GM12878 (cell line): ENCODE data around the gene COMT. TPM values are rescaled to one million over a fixed set of nuclear protein-coding genes. Genes with fewer than 3 reads are reported as not detected.

Experiments
- ATAC-seq: fragments of 200-7000 bp; cut with Tn5 transposase; 3 replicates; pipeline ENCODE4 v1.9.1; 2020; ENCODE audit warnings: mild to moderate bottlenecking, moderate library complexity
- BruUV-seq: library from RNA; stranded (reverse); fragments of 400-500 nt; replicated peaks from 2 replicates; lab custom pipeline; 2021; lab: Mats Ljungman, UMichigan
- CTCF ChIA-PET: fragments of 300-600 bp; sonication (Branson Sonifier 250); formaldehyde crosslinking; extraction: SDS; loops from one replicate; lab custom pipeline; 2021; ENCODE audit warnings: inconsistent platforms; lab: Yijun Ruan, JAX
- POLR2A ChIA-PET: fragments of 350-600 bp; formaldehyde crosslinking; extraction: SDS; loops from one replicate; lab custom pipeline; 2021; ENCODE audit warnings: inconsistent platforms; lab: Charles Lee
- RAD21 ChIA-PET: fragments of 300-600 bp; sonication (Branson Sonifier 250); formaldehyde crosslinking; loops from one replicate; lab custom pipeline; 2023; ENCODE audit warnings: antibody characterized with exemption; ENCODE audit not compliant: unreplicated experiment; lab: Charles Lee
- SMC1A ChIA-PET: fragments of 300-600 bp; sonication (Branson Sonifier 250); formaldehyde crosslinking; loops from one replicate; lab custom pipeline; 2023; ENCODE audit not compliant: unreplicated experiment, uncharacterized antibody; lab: Charles Lee
- DNase-seq: peaks from one replicate; pipeline ENCODE4 v3.0.0-alpha.2; 2011; ENCODE audit warnings: low read depth, low spot score
- FAIRE-seq: peaks from 3 replicates; lab custom pipeline; 2011; peaks lifted over from hg19 to GRCh38; lab: Jason Lieb, UNC
- H2AFZ ChIP-seq: 2 replicates; pipeline ENCODE4 v1.6.0; 2011; ENCODE audit warnings: low read depth, low read length, control low read depth; ENCODE audit not compliant: control insufficient read depth
- H3K27ac ChIP-seq: 2 replicates; pipeline ENCODE4 v1.5.1; 2011; ENCODE audit warnings: control low read depth; ENCODE audit not compliant: control insufficient read depth, insufficient read depth
- H3K27me3 ChIP-seq, 2 experiments: replicated peaks in 1 of 2; 2 replicates each; pipeline versions ENCODE4 v1.6.0 to v1.6.1; 2011; ENCODE audit warnings: low read length in 1 of 2; ENCODE audit not compliant: control insufficient read depth in 2 of 2, insufficient read depth in 2 of 2
- H3K36me3 ChIP-seq, 2 experiments: 2 replicates each; pipeline ENCODE4 v1.5.1; 2011; ENCODE audit warnings: low read length in 1 of 2; ENCODE audit not compliant: control insufficient read depth in 2 of 2, insufficient read depth in 2 of 2
- H3K4me1 ChIP-seq: 2 replicates; pipeline ENCODE4 v1.6.1; 2011; ENCODE audit warnings: mild to moderate bottlenecking, low read length, moderate library complexity, mixed read lengths; ENCODE audit not compliant: control insufficient read depth, insufficient read depth
- H3K4me2 ChIP-seq: 2 replicates; pipeline ENCODE4 v1.6.0; 2011; ENCODE audit warnings: control low read depth; ENCODE audit not compliant: control insufficient read depth, insufficient read depth
- H3K4me3 ChIP-seq: fragments of 200-600 bp; sonication (generic); 2 replicates; pipeline ENCODE4 v1.5.1; 2016
- H3K79me2 ChIP-seq: 2 replicates; pipeline ENCODE4 v1.6.0; 2011; ENCODE audit warnings: low read length; ENCODE audit not compliant: control insufficient read depth, insufficient read depth
- H3K9ac ChIP-seq: 2 replicates; pipeline ENCODE4 v1.8.0; 2011; ENCODE audit warnings: low read length, control low read depth, mixed read lengths; ENCODE audit not compliant: control insufficient read depth, insufficient read depth
- H3K9me3 ChIP-seq: replicated peaks from 3 replicates; pipeline ENCODE4 v1.5.1; 2011; ENCODE audit warnings: mild to moderate bottlenecking, low read length; ENCODE audit not compliant: control insufficient read depth, insufficient read depth
- H4K20me1 ChIP-seq: 2 replicates; pipeline ENCODE4 v1.6.0; 2011; ENCODE audit not compliant: control insufficient read depth, insufficient read depth
- BCL11A ChIP-seq: IDR thresholded peaks from 2 replicates; pipeline ENCODE4 v1.6.1; 2011; ENCODE audit warnings: low read depth, low read length
- CREB1 ChIP-seq: IDR thresholded peaks from 2 replicates; pipeline ENCODE4 v1.6.1; 2012; ENCODE audit warnings: low read depth, mild to moderate bottlenecking, inconsistent platforms
- FOS ChIP-seq: IDR thresholded peaks from 3 replicates; pipeline ENCODE4 v1.6.1; 2011; ENCODE audit warnings: borderline replicate concordance; ENCODE audit not compliant: insufficient read length; ENCODE audit errors: extremely low read depth
- HCFC1 ChIP-seq: fragments of 150-350 bp; IDR thresholded peaks from 2 replicates; pipeline ENCODE4 v1.6.1; 2014; ENCODE audit warnings: low read length
- STAT1 ChIP-seq: fragments of 450-650 bp; conservative IDR thresholded peaks from 2 replicates; pipeline ENCODE4 v1.6.1; 2014; ENCODE audit warnings: antibody characterized with exemption, mild to moderate bottlenecking
- WGBS: methylation state at CpG from one replicate; pipeline ENCODE4 v1.1.6; 2016; ENCODE audit warnings: low lambda C conversion rate; ENCODE audit not compliant: insufficient replicate concordance, insufficient coverage; ENCODE audit errors: missing lambda C conversion rate; 5-methylcytosine and 5-hydroxymethylcytosine counted together
- in situ Hi-C: fragments of 300-500 bp; cut with MboI; formaldehyde crosslinking; loops from 9 replicates; pipeline ENCODE4 v1.14.3; 2018; ENCODE audit warnings: mixed read lengths
- intact Hi-C: fragments of 100-400 bp; cut with micrococcal nuclease; formaldehyde crosslinking; loops from one replicate; pipeline ENCODE4 v1.14.2; 2022; ENCODE audit not compliant: unreplicated experiment
- polyA plus RNA-seq, 11 experiments: library from polyadenylated mRNA; depleted of rRNA in 4 of 11; unstranded in 6 of 11; stranded (reverse) in 5 of 11; fragments of >200 nt; fragmentation: Nextera tagmentation in 4 of 11; fragmentation: Illumina TruSeq in 1 of 11; extraction: Ambion mirVana in 4 of 11; extraction: Trizol in 1 of 11; gene quantifications; 1 replicate in 1 of 11; 2 replicates in 10 of 11; pipeline versions ENCODE4 v1.2.1 to v1.2.3, GENCODE V29; 2011 to 2016; ENCODE audit warnings: inconsistent platforms in 2 of 11, missing spikeins in 2 of 11, low read depth in 1 of 11
- total RNA-seq, 4 experiments: library from RNA; depleted of rRNA in 3 of 4; stranded (reverse); fragments of >200 nt in 3 of 4; fragmentation: Illumina TruSeq in 1 of 4; extraction: Trizol in 1 of 4; gene quantifications; 2 replicates each; pipeline versions ENCODE4 v1.2.1 to v1.2.3, GENCODE V29; 2013 to 2021
- TF ChIP-seq, protein P1 (sequence below): fragments of 450-650 bp; conservative IDR thresholded peaks from 2 replicates; pipeline ENCODE4 v1.6.1; 2017; ENCODE audit warnings: mild to moderate bottlenecking, moderate library complexity
- TF ChIP-seq, protein P2 (sequence below): fragments of 450-650 bp; formaldehyde crosslinking; IDR thresholded peaks from 2 replicates; pipeline ENCODE4 v1.4.0; 2020; ENCODE audit warnings: mild to moderate bottlenecking, moderate library complexity
- TF ChIP-seq, protein P3 (sequence below): IDR thresholded peaks from 2 replicates; pipeline ENCODE4 v1.6.1; 2012; ENCODE audit warnings: low read depth, low read length, improper control_type of control experiment

The COMT gene
- total and polyA plus RNA-seq, 10 of the 15 experiments (the other 5 are each of a cell fraction or from before 2014, with no cell fraction given) = 4.5 to 152 (median 66.1) TPM

GRCh38 chr22:20002636-20003035, 61.1 kb downstream of the COMT start:
- Histone ChIP-seq H3K4me1 (no peaks in the 10 kb centered on the region), H3K27ac (no peak overlapping the region), H3K27me3 (peaks cover 0 to 2% of the 10 kb centered on the region in 2 experiments; a peak in 2 of 4 replicates), H3K79me2 (no peaks in the 10 kb centered on the region), H3K36me3 (no peaks in the 10 kb centered on the region)
- POLR2A ChIA-PET = no interaction called here
- SMC1A ChIA-PET = no interaction called here
- intact Hi-C loops = no loop called here
- BruUV-seq = no TSS peak
- no peak for ATAC-seq
- TF ChIP-seq, protein P1, sequence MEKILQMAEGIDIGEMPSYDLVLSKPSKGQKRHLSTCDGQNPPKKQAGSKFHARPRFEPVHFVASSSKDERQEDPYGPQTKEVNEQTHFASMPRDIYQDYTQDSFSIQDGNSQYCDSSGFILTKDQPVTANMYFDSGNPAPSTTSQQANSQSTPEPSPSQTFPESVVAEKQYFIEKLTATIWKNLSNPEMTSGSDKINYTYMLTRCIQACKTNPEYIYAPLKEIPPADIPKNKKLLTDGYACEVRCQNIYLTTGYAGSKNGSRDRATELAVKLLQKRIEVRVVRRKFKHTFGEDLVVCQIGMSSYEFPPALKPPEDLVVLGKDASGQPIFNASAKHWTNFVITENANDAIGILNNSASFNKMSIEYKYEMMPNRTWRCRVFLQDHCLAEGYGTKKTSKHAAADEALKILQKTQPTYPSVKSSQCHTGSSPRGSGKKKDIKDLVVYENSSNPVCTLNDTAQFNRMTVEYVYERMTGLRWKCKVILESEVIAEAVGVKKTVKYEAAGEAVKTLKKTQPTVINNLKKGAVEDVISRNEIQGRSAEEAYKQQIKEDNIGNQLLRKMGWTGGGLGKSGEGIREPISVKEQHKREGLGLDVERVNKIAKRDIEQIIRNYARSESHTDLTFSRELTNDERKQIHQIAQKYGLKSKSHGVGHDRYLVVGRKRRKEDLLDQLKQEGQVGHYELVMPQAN = no peak
- TF ChIP-seq, protein P2, sequence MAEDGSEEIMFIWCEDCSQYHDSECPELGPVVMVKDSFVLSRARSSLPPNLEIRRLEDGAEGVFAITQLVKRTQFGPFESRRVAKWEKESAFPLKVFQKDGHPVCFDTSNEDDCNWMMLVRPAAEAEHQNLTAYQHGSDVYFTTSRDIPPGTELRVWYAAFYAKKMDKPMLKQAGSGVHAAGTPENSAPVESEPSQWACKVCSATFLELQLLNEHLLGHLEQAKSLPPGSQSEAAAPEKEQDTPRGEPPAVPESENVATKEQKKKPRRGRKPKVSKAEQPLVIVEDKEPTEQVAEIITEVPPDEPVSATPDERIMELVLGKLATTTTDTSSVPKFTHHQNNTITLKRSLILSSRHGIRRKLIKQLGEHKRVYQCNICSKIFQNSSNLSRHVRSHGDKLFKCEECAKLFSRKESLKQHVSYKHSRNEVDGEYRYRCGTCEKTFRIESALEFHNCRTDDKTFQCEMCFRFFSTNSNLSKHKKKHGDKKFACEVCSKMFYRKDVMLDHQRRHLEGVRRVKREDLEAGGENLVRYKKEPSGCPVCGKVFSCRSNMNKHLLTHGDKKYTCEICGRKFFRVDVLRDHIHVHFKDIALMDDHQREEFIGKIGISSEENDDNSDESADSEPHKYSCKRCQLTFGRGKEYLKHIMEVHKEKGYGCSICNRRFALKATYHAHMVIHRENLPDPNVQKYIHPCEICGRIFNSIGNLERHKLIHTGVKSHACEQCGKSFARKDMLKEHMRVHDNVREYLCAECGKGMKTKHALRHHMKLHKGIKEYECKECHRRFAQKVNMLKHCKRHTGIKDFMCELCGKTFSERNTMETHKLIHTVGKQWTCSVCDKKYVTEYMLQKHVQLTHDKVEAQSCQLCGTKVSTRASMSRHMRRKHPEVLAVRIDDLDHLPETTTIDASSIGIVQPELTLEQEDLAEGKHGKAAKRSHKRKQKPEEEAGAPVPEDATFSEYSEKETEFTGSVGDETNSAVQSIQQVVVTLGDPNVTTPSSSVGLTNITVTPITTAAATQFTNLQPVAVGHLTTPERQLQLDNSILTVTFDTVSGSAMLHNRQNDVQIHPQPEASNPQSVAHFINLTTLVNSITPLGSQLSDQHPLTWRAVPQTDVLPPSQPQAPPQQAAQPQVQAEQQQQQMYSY (CRISPR knock-in tag) = no peak
- TF ChIP-seq HCFC1 (no peak), CREB1 (no peak), STAT1 (no peak), FOS (no peak), BCL11A (no peak)
- TF ChIP-seq, protein P3, sequence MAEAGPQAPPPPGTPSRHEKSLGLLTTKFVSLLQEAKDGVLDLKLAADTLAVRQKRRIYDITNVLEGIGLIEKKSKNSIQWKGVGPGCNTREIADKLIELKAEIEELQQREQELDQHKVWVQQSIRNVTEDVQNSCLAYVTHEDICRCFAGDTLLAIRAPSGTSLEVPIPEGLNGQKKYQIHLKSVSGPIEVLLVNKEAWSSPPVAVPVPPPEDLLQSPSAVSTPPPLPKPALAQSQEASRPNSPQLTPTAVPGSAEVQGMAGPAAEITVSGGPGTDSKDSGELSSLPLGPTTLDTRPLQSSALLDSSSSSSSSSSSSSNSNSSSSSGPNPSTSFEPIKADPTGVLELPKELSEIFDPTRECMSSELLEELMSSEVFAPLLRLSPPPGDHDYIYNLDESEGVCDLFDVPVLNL = no peak
- TF ChIP-seq, all 136 proteins: peak for 0
- Histone ChIP-seq H3K9me3 (peaks cover 3% of the 10 kb centered on the region; the same call in 2 of the 3 replicates), H4K20me1 (no peaks in the 10 kb centered on the region), H3K4me3 (no peak overlapping the region), H3K4me2 (no peak overlapping the region), H2AFZ (no peak overlapping the region), H3K9ac (no peak overlapping the region)
- ChIA-PET CTCF (interaction anchor here (0.9 kb wide), 1 partner anchor 10 kb away, joined by 4 read pairs; no protein-coding TSS in a partner anchor), RAD21 (no interaction called here)
- 8% methylated on average over 2 of the region's 2 CpGs for WGBS
- in situ Hi-C loops = no loop called here
- DNase-seq (no peak), FAIRE-seq (no peak)
